A549 (cell line): ENCODE data around the gene GABBR2. TPM values are rescaled to one million over a fixed set of nuclear protein-coding genes. Genes with fewer than 3 reads are reported as not detected.
"Not testable (repeated sequence)": the region's sequence is repeated elsewhere in the genome, so short reads cannot be mapped to it uniquely, and the experiment has no call there.

Experiments
- ATAC-seq, 2 experiments: fragments of 200-7000 bp in 1 of 2; fragments of >200 bp in 1 of 2; cut with Nextera tagmentation in 1 of 2; cut with Tn5 transposase in 1 of 2; 3 replicates each; pipeline versions ENCODE4 v1.8.0 to v1.9.1; 2018 to 2020; ENCODE audit warnings: mild to moderate bottlenecking in 1 of 2, moderate library complexity in 1 of 2
- CTCF ChIA-PET: fragments of 300-600 bp; sonication (Branson Sonifier 250); formaldehyde crosslinking; extraction: SDS; loops from one replicate; lab custom pipeline; 2021; ENCODE audit warnings: antibody characterized with exemption, inconsistent platforms; lab: Yijun Ruan, JAX
- POLR2A ChIA-PET: fragments of 350-600 bp; formaldehyde crosslinking; extraction: SDS; loops from one replicate; lab custom pipeline; 2021; ENCODE audit warnings: antibody characterized with exemption, inconsistent platforms; lab: Yijun Ruan, JAX
- DNase-seq, 2 experiments: peaks; one replicate each; pipeline versions ENCODE4 v3.0.0 to v3.0.0-alpha.2; 2011 to 2016; ENCODE audit warnings: low read depth in 1 of 2, low spot score in 1 of 2
- FAIRE-seq: peaks from 2 replicates; lab custom pipeline; 2011; peaks lifted over from hg19 to GRCh38; lab: Jason Lieb, UNC
- H3K27ac ChIP-seq, 2 experiments: fragments of >200 bp; sonication (Bioruptor Twin); formaldehyde crosslinking; 3 replicates each; pipeline ENCODE4 v1.5.1; 2016 to 2017
- H3K4me1 ChIP-seq: fragments of >200 bp; sonication (Bioruptor Twin); formaldehyde crosslinking; 3 replicates; pipeline ENCODE4 v1.6.1; 2016
- H3K4me2 ChIP-seq: fragments of >200 bp; sonication (Bioruptor Twin); formaldehyde crosslinking; 3 replicates; pipeline ENCODE4 v1.6.1; 2016
- H3K4me3 ChIP-seq: fragments of >200 bp; sonication (Bioruptor Twin); formaldehyde crosslinking; 3 replicates; pipeline ENCODE4 v1.5.1; 2016
- H3K9me3 ChIP-seq: fragments of >200 bp; sonication (Bioruptor Twin); formaldehyde crosslinking; 3 replicates; pipeline ENCODE4 v1.6.1; 2016
- BHLHE40 ChIP-seq: IDR thresholded peaks from 2 replicates; pipeline ENCODE4 v1.6.1; 2012; ENCODE audit warnings: low read depth, low read length, inconsistent platforms
- CBX2 ChIP-seq: fragments of 200-600 bp; sonication (generic); IDR thresholded peaks from 2 replicates; pipeline ENCODE4 v1.6.1; 2016; ENCODE audit warnings: low read depth, mild to moderate bottlenecking, borderline replicate concordance
- CBX8 ChIP-seq: fragments of 200-600 bp; sonication (generic); IDR thresholded peaks from 2 replicates; pipeline ENCODE4 v1.6.1; 2016
- CHD2 ChIP-seq: fragments of 150-350 bp; IDR thresholded peaks from 2 replicates; pipeline ENCODE4 v1.6.1; 2014; ENCODE audit warnings: low read length; ENCODE audit not compliant: partially characterized antibody
- CHD4 ChIP-seq: fragments of 200-600 bp; sonication (generic); IDR thresholded peaks from 2 replicates; pipeline ENCODE4 v1.6.1; 2016; ENCODE audit warnings: antibody characterized with exemption, mild to moderate bottlenecking, borderline replicate concordance
- EHMT2 ChIP-seq: fragments of 200-600 bp; sonication (generic); IDR thresholded peaks from 2 replicates; pipeline ENCODE4 v1.6.1; 2016; ENCODE audit warnings: antibody characterized with exemption, low read depth, mild to moderate bottlenecking, moderate library complexity
- ELK1 ChIP-seq: fragments of 150-350 bp; IDR thresholded peaks from 2 replicates; pipeline ENCODE4 v1.6.1; 2014; ENCODE audit warnings: low read depth, mild to moderate bottlenecking, low read length
- ESRRA ChIP-seq: fragments of 150-350 bp; IDR thresholded peaks from 2 replicates; pipeline ENCODE4 v1.6.1; 2014; ENCODE audit warnings: mild to moderate bottlenecking, low read length, borderline replicate concordance
- HEYL ChIP-seq: fragments of 250-450 bp; sonication (Bioruptor Pico); IDR thresholded peaks from 2 replicates; pipeline ENCODE4 v1.8.0; 2021; ENCODE audit warnings: mild to moderate bottlenecking, moderate library complexity
- HOXA7 ChIP-seq: fragments of 250-450 bp; sonication (Bioruptor Pico); IDR thresholded peaks from 2 replicates; pipeline ENCODE4 v1.5.0; 2020; ENCODE audit warnings: mild to moderate bottlenecking, moderate library complexity
- HOXB13 ChIP-seq: fragments of 250-450 bp; sonication (Bioruptor Pico); IDR thresholded peaks from 2 replicates; pipeline ENCODE4 v1.5.0; 2020; ENCODE audit warnings: low read depth, mild to moderate bottlenecking, moderate library complexity
- JUNB ChIP-seq: fragments of >200 bp; sonication (Bioruptor Twin); formaldehyde crosslinking; IDR thresholded peaks from 2 replicates; pipeline ENCODE4 v1.6.1; 2016
- KDM1A ChIP-seq: fragments of 200-600 bp; sonication (generic); IDR thresholded peaks from 2 replicates; pipeline ENCODE4 v1.6.1; 2016; ENCODE audit warnings: low read depth, mild to moderate bottlenecking
- MAFK ChIP-seq: fragments of 450-650 bp; IDR thresholded peaks from 2 replicates; pipeline ENCODE4 v1.6.1; 2014; ENCODE audit not compliant: partially characterized antibody
- MYC ChIP-seq: IDR thresholded peaks from 2 replicates; pipeline ENCODE4 v1.6.1; 2012; ENCODE audit warnings: mild to moderate bottlenecking, inconsistent platforms, low read length, improper control_type of control experiment, borderline replicate concordance
- RAD21 ChIP-seq, 2 experiments: fragments of >200 bp in 1 of 2; sonication (Bioruptor Twin) in 1 of 2; formaldehyde crosslinking in 1 of 2; IDR thresholded peaks in 1 of 2; conservative IDR thresholded peaks in 1 of 2; 2 replicates in 1 of 2; 3 replicates in 1 of 2; pipeline ENCODE4 v1.6.1; 2012 to 2018; ENCODE audit warnings: inconsistent platforms in 1 of 2
- REST ChIP-seq: fragments of 200-600 bp; sonication (generic); IDR thresholded peaks from 2 replicates; pipeline ENCODE4 v1.6.1; 2016; ENCODE audit warnings: antibody characterized with exemption, mild to moderate bottlenecking, moderate library complexity
- RFX5 ChIP-seq: fragments of 450-650 bp; IDR thresholded peaks from 2 replicates; pipeline ENCODE4 v1.7.1; 2014; ENCODE audit warnings: antibody characterized with exemption, mild to moderate bottlenecking, moderate library complexity
- SREBF2 ChIP-seq: fragments of 450-650 bp; IDR thresholded peaks from 2 replicates; pipeline ENCODE4 v1.6.1; 2014; ENCODE audit warnings: mild to moderate bottlenecking, moderate library complexity
- TP53 ChIP-seq: fragments of 250-450 bp; sonication (Bioruptor Pico); IDR thresholded peaks from 2 replicates; pipeline ENCODE4 v1.5.0; 2021; ENCODE audit warnings: mild to moderate bottlenecking, moderate library complexity
- USF2 ChIP-seq: fragments of 450-650 bp; IDR thresholded peaks from 2 replicates; pipeline ENCODE4 v1.6.1; 2014; ENCODE audit warnings: antibody characterized with exemption
- ZNF302 ChIP-seq: fragments of 250-450 bp; sonication (Bioruptor Pico); IDR thresholded peaks from 2 replicates; pipeline ENCODE4 v1.9.0; 2021; ENCODE audit warnings: inconsistent platforms, mild to moderate bottlenecking, moderate library complexity
- whole genome bisulfite sequencing: methylation state at CpG from one replicate; pipeline ENCODE4 v1.1.6; 2017; ENCODE audit errors: missing lambda C conversion rate; 5-methylcytosine and 5-hydroxymethylcytosine counted together
- polyA plus RNA-seq, 4 experiments: library from polyadenylated mRNA; depleted of rRNA in 3 of 4; stranded (reverse); fragments of >200 nt; fragmentation: RNase III in 1 of 4; extraction: RNeasy Plus Mini Kit Qiagen cat#74134 plus additional on column Dnase treatment in 1 of 4; gene quantifications; 2 replicates in 3 of 4; 3 replicates in 1 of 4; pipeline ENCODE4 v1.2.3, GENCODE V29; 2011 to 2017
- TF ChIP-seq, protein P1 (sequence below): IDR thresholded peaks from 2 replicates; pipeline ENCODE4 v1.6.1; 2012

The GABBR2 gene
- polyA plus RNA-seq, 2 of the 4 experiments (the other 2 are of a cell fraction), result 0.08 to 0.57 TPM

DNA sequence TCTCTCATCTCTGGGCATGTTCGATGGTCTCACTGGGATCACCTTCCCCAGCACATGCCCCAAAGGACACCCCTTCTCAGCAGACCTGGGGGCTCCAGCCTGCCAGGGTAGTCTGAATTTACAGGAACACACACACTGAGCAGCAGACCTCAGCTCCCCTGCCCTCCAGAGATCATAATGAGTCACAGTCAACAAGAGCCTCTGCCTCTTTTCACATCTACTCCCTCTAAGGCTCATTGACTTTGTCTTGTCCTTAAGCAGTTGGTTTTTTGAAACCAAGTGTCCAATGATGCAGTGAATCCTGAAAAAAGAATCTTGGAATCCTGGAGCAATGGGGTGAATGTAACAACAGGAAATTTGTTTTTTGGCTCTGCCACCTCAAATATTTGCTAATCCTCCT is 20.8 kb downstream of the GABBR2 start:
- no peak overlapping the region for H3K4me2 ChIP-seq
- ATAC-seq, result no peak
- POLR2A ChIA-PET, result no interaction called here
- no peak for FAIRE-seq
- no peak for TF ChIP-seq SREBF2
- no peak for TF ChIP-seq CBX2
- TF ChIP-seq KDM1A, result no peak
- TF ChIP-seq CHD2, result no peak
- no peak for TF ChIP-seq ESRRA
- no peak for TF ChIP-seq HEYL
- TF ChIP-seq TP53 (CRISPR knock-in tag), result no peak
- TF ChIP-seq BHLHE40, result no peak
- no peak for TF ChIP-seq CBX8
- TF ChIP-seq ELK1, result no peak
- no peak for TF ChIP-seq MAFK
- TF ChIP-seq ZNF302 (CRISPR knock-in tag), result no peak
- TF ChIP-seq RFX5, result no peak
- no peak for TF ChIP-seq HOXA7 (CRISPR knock-in tag)
- TF ChIP-seq RAD21 (conservative IDR thresholded peaks at IDR 0.05 in 1 of 2, IDR thresholded peaks at IDR 0.05 in 1 of 2), result no peak
- no peak overlapping the region for H3K4me3 ChIP-seq
- H3K9me3 ChIP-seq, result no peaks in the 10 kb centered on the region
- H3K27ac ChIP-seq, result no peak overlapping the region
- CTCF ChIA-PET, result interaction anchor here (0.6 kb wide), 1 partner anchor 107 kb away, joined by 3 read pairs; no protein-coding TSS in a partner anchor
- 78% methylated on average over 1 of the region's 1 CpG for WGBS
- DNase-seq, result no peak
- no peaks in the 10 kb centered on the region for H3K4me1 ChIP-seq

DNA sequence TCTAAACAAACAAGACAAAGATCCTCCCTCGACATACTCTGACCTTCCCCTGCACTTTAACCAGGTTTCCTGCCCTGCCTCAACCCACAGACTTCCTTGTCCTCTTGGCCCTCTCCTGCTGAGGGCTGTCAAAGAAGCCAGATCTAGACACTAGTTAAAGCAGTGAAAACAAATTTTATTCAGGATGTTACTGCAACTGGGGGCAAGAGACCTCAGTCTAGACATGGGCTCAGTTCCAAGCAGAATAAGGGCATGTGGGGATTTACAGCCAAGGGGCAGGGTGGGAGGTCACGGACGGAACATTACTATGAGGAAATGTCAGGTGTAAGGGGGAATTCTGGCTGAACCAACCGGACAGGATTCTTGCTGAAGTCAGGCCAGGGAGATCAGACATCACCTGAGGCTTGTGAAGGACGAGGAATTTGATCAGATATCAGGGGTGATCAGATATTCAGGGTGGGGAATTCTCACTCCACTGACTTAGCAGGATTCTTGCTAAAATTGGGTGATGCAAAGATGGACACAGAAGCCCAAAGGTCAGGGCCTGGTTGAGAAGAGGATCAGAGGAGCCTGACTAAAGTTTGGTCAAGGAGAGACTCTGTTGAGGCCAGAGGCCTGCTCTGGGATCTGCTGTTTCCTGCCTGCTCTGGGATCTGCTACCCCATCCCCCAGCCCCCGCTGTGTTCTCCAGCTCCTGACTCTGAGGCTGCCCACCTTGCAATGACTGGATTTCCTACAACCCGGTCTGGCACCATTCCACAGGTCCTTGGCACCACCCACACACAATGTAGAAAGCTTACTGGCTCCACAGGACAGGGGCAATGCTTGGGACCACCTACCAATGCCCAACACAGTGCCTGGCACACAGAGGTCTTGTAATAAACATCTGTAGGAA is 21.5 kb downstream of the GABBR2 start:
- Histone ChIP-seq H3K27ac (no peak overlapping the region), H3K4me2 (no peak overlapping the region), H3K4me3 (no peak overlapping the region), H3K9me3 (no peaks in the 10 kb centered on the region), H3K4me1 (no peaks in the 10 kb centered on the region)
- ChIA-PET CTCF (interaction anchor here (0.6 kb wide), 1 partner anchor 108 kb away, joined by 3 read pairs; no protein-coding TSS in a partner anchor), POLR2A (no interaction called here)
- DNase-seq, result no peak
- no peak for TF ChIP-seq CHD4
- TF ChIP-seq ZNF302 (CRISPR knock-in tag), result no peak
- TF ChIP-seq USF2, result no peak
- TF ChIP-seq EHMT2, result no peak
- no peak for TF ChIP-seq RAD21 (conservative IDR thresholded peaks at IDR 0.05 in 1 of 2, IDR thresholded peaks at IDR 0.05 in 1 of 2)
- no peak for TF ChIP-seq REST
- no peak for TF ChIP-seq MYC
- TF ChIP-seq, protein P1, sequence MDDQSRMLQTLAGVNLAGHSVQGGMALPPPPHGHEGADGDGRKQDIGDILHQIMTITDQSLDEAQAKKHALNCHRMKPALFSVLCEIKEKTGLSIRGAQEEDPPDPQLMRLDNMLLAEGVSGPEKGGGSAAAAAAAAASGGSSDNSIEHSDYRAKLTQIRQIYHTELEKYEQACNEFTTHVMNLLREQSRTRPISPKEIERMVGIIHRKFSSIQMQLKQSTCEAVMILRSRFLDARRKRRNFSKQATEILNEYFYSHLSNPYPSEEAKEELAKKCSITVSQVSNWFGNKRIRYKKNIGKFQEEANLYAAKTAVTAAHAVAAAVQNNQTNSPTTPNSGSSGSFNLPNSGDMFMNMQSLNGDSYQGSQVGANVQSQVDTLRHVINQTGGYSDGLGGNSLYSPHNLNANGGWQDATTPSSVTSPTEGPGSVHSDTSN, result no peak
- TF ChIP-seq JUNB, result no peak
- no peak for TF ChIP-seq HEYL
- TF ChIP-seq TP53 (CRISPR knock-in tag), result no peak
- TF ChIP-seq ESRRA, result no peak
- TF ChIP-seq HOXB13 (CRISPR knock-in tag), result no peak
- WGBS, result 50% methylated on average over 7 of the region's 7 CpGs
- no peak for ATAC-seq
- no peak for FAIRE-seq

GRCh38 chr9:98684816-98685215 is 23.9 kb downstream of the GABBR2 start:
- H3K27ac ChIP-seq, POLR2A ChIA-PET, H3K4me1 ChIP-seq, H3K4me3 ChIP-seq, DNase-seq, H3K4me2 ChIP-seq, FAIRE-seq, ATAC-seq, H3K9me3 ChIP-seq: not testable (repeated sequence)
- CTCF ChIA-PET, result interaction anchor here (1.3 kb wide), 1 partner anchor 25 kb away, joined by 3 read pairs; no protein-coding TSS in a partner anchor
- WGBS, result 57% methylated on average over 2 of the region's 2 CpGs
